HCT116 (cell line): ENCODE data around the gene ING4.

Experiments
- CTCF ChIP-seq, 3 experiments: fragments of 200-600 bp in 1 of 3; sonication (generic) in 1 of 3; IDR thresholded peaks in 2 of 3; conservative IDR thresholded peaks in 1 of 3; 2 replicates each; pipeline ENCODE4 v1.5.1; 2012 to 2017; ENCODE audit warnings: low read depth in 2 of 3, low read length in 2 of 3, antibody characterized with exemption in 1 of 3, borderline replicate concordance in 1 of 3, control low read depth in 1 of 3, mild to moderate bottlenecking in 1 of 3, mixed read lengths in 1 of 3, mixed run types in 1 of 3, moderate library complexity in 1 of 3; ENCODE audit not compliant: insufficient read depth in 1 of 3
- EZH2 ChIP-seq: fragments of 200-600 bp; sonication (generic); IDR thresholded peaks from 2 replicates; pipeline ENCODE4 v1.6.1; 2017; ENCODE audit warnings: antibody characterized with exemption, mixed run types
- EZH2phosphoT487 ChIP-seq: fragments of 200-600 bp; IDR thresholded peaks from 2 replicates; pipeline ENCODE4 v1.6.1; 2018; ENCODE audit warnings: antibody characterized with exemption, borderline replicate concordance
- POLR2A ChIP-seq: IDR thresholded peaks from 2 replicates; pipeline ENCODE4 v1.7.0; 2011; ENCODE audit warnings: borderline replicate concordance; ENCODE audit not compliant: insufficient read depth, insufficient read length; ENCODE audit errors: extremely low read depth
- YY1 ChIP-seq: IDR thresholded peaks from 2 replicates; pipeline ENCODE4 v1.6.1; 2011; ENCODE audit warnings: low read length, low read depth, moderate library complexity, mild to moderate bottlenecking; ENCODE audit not compliant: insufficient replicate concordance; ENCODE audit errors: extremely low read depth
- TF ChIP-seq, protein P1 (sequence below): IDR thresholded peaks from 2 replicates; pipeline ENCODE4 v1.6.1; 2012
- TF ChIP-seq, protein P2 (sequence below): IDR thresholded peaks from 2 replicates; pipeline ENCODE4 v1.6.1; 2012; ENCODE audit warnings: low read depth

DNA sequence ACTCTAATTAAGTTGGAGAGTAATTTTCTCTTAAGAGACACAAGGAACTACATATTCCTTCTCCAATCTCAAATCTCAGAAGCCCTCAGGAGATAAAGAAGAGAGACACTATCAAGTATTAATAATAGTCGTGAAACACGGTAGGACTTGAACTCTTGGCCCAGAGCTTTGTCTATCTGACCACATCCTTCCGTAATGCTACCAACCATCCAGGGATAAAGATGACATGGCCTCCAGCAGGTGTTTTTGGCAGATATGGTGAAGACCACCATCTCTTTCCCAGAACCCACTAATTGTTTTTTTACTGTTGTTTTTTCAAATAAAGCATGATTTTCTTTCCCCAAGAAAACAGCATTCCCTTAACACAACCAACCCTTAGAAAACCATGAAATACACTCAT is 22.9 kb upstream of the ING4 start:
- TF ChIP-seq CTCF (IDR thresholded peaks at IDR 0.05 in 2 of 3, conservative IDR thresholded peaks at IDR 0.05 in 1 of 3; ENCODE audit: borderline replicate concordance in 1 of 3, insufficient read depth in 1 of 3, low read depth in 2 of 3, low read length in 2 of 3) (no peak), YY1 (no peak), POLR2A (no peak), EZH2 (no peak), EZH2phosphoT487 (no peak)
- TF ChIP-seq, protein P1, sequence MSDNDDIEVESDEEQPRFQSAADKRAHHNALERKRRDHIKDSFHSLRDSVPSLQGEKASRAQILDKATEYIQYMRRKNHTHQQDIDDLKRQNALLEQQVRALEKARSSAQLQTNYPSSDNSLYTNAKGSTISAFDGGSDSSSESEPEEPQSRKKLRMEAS = no peak
- TF ChIP-seq, protein P2, sequence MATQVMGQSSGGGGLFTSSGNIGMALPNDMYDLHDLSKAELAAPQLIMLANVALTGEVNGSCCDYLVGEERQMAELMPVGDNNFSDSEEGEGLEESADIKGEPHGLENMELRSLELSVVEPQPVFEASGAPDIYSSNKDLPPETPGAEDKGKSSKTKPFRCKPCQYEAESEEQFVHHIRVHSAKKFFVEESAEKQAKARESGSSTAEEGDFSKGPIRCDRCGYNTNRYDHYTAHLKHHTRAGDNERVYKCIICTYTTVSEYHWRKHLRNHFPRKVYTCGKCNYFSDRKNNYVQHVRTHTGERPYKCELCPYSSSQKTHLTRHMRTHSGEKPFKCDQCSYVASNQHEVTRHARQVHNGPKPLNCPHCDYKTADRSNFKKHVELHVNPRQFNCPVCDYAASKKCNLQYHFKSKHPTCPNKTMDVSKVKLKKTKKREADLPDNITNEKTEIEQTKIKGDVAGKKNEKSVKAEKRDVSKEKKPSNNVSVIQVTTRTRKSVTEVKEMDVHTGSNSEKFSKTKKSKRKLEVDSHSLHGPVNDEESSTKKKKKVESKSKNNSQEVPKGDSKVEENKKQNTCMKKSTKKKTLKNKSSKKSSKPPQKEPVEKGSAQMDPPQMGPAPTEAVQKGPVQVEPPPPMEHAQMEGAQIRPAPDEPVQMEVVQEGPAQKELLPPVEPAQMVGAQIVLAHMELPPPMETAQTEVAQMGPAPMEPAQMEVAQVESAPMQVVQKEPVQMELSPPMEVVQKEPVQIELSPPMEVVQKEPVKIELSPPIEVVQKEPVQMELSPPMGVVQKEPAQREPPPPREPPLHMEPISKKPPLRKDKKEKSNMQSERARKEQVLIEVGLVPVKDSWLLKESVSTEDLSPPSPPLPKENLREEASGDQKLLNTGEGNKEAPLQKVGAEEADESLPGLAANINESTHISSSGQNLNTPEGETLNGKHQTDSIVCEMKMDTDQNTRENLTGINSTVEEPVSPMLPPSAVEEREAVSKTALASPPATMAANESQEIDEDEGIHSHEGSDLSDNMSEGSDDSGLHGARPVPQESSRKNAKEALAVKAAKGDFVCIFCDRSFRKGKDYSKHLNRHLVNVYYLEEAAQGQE = no peak
